NCI-H2107 (cell line): ENCODE results near the gene PHF13.

Experiments
- DNase-seq: peaks from one replicate; lab custom pipeline; 2025; lab: John Stamatoyannopoulos, UW

Gene PHF13

DNA sequence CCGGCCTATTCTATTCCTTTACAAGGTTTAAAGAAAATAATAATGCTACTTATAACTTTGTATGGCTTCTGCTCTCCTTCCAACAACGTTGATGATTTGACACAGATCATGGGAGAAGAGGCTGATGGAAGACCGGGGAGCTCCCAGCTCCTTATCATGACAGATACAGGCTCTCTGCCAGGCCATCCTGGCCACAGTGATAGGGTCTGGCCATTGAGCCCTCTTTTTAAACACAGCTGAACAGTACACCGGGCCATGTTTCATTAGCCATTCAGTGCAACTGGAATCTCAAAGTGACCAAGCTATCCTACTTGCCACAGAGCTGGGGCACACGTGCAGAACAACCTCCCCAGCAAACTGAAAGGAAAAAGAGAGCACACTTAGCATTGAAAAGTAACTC is 53.2 kb downstream of the PHF13 start:
- DNase-seq = no peak

DNA sequence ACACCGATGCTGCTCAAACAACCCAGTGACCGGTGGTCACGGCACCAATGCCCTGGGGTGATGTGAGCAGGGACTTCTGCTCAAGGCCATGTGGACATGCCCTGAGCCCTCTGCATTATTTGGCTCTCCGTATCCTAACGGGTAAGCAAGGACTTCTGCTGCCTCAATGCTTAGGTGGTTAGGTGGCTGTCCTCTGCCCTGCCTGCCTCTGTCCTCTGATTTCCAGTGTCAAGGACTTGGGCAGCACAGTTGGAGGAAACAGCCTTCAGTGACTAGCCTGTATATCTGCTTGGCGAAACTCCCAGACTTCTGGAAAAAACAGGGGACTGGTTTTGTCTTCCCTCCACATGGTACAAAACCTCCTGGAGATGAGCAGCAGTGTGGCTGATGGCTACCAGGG is 53.6 kb downstream of the PHF13 start:
- DNase-seq = no peak

DNA sequence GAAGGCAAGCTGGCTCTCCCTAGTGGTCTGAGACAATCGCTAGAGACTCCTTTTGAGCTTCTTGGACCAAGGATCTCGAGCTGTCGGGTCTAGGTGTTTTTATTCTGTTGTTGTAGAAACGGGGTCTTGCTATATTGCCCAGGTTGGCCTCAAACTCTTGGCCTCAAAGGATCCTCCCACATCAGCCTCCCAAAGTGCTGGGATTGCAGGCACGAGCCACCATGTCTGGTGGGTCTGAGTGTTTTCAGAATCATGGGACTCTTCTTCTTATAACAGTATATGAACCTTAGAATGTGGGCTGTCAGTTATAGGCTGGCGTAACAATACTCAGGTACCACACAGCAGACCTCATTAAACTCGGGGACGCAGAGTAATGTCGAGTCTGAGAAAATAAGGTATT is 55.0 kb downstream of the PHF13 start:
- DNase-seq = no peak

DNA sequence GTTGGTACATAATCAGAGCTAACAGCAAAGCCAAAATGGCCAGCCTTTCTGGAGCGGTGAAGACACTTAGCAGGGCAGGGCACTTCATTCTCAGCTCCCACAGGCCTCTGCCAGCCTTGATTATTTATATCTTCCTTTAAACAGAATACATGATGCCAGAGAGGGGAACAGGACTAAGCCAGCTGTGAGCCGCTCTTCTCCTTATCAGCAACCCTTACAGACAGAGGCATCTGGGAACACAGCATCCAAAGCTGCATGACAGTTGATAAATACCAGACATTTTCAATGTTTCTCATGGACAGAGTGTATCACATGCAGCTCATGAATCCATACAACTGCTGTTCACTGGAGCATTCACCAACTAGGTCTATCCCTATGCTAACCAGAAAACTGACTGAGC is 59.0 kb downstream of the PHF13 start:
- DNase-seq = no peak
